ENCODE data around the gene TNNC1.

Gene TNNC1

DNA sequence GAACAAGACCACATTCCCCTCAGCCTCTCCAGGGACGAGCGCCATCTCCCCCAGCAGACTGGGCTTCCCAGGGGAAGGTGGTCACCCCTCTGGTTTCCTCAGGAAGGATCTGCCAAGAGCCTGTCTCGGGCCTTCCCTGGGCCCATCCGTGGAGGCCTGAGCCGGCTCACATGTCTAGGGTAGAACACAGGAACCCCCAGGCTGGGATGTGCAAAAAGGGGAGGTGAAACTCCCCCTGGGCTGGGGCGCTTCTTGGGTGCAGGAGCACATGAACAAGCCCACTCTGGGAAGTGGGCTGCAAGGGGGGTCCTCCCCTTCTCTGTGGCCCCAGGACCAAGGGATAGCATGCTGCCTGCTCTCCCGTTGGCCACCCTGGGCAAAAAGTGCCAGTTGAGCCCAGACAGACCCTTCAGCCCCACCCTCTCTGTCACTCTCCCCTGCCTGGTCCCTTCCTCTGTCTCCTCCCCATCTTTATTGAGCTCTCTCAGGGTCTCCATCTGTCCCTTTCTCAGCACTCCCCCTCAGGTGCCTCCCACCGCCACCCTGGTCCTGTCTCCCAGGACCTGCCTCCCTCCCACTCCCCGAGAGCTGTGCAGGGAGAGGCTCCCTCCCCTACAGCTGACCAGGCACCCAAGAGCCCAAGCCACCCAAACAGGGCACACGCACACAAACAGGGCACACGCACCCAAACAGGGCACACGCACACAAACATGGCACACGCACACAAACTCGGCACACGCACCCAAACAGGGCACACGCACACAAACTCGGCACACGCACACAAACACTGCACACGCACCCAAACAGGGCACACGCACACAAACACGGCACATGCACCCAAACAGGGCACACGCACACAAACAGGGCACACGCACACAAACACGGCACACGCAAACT, 9.8 kb downstream of the TNNC1 start:
- in situ Hi-C loops (cut with MboI; ENCODE audit: low sequenced_read_pairs), result no loop called here

DNA sequence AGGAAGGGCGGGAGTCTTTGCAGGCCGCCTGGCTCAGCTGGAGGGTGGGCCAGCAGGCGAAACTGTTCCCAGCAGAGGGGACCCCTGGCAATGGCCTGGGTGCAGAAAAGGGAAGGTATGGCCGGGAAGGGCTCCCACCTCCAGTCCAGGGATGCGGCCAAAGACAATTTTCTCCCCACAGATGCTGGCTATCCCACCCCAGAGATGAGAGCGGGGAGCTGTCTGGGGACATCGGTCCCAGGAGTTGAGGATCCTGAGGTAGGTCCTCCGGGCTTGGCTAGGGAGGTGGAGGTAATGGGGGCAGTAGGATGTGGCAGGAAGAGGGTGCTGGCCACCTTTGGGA, 10.6 kb downstream of the TNNC1 start:
- in situ Hi-C loops (cut with MboI; ENCODE audit: low sequenced_read_pairs), result no loop called here

GRCh38 chr3:52442409-52443267, 11.2 kb downstream of the TNNC1 start:
- in situ Hi-C loops (cut with MboI; ENCODE audit: low sequenced_read_pairs), result no loop called here

DNA sequence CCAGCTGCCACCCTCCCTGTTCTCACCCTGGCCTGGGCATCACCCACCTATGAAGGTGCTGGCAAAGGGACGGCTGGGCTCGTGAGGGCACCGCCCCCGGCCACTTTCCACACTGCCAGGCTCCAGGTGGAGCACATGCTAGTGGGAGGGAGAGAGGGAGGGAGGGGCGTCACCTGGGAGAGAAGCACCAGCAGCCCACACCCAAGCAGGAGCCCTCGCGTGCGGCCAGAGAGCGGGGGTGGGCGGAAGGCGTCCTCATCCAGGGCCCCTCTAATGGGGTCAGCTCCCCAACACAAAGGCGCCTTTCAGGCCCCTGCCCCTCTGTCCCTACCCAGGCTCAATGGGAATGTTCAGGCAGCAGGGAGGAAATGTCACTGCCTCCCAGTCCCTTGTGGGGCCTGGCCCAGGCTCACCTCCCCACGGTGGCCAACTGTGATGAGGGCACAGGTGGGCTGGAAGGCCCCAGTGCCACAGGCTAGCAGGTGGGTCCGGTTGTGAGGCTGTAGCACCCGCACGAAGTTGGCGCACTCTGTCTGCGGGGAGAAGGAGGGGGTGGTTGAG, 12.0 kb downstream of the TNNC1 start:
- in situ Hi-C loops (cut with MboI; ENCODE audit: low sequenced_read_pairs), result no loop called here

GRCh38 chr3:52441091-52441771, 12.6 kb downstream of the TNNC1 start:
- in situ Hi-C loops (cut with MboI; ENCODE audit: low sequenced_read_pairs), result no loop called here

DNA sequence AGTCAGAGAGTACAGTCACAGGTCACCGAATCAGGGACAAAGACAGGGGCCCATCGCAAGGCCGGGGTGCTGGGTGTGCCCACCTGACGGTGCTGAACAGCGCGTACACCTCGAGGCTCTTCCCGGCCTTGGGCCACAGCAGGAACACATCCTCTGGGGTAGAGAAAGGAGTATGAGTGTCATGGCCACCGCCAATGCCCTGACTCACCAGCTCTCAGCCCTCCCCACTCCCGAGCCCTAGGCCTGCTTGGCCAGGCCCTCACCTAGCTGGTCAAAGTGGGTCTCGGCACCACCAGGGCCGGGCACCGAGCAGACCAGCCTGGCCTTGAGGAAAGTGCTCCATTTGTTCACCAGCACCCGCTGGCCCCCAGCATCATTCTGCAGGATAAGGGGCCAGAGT, 13.2 kb downstream of the TNNC1 start:
- in situ Hi-C loops (cut with MboI; ENCODE audit: low sequenced_read_pairs), result no loop called here

DNA sequence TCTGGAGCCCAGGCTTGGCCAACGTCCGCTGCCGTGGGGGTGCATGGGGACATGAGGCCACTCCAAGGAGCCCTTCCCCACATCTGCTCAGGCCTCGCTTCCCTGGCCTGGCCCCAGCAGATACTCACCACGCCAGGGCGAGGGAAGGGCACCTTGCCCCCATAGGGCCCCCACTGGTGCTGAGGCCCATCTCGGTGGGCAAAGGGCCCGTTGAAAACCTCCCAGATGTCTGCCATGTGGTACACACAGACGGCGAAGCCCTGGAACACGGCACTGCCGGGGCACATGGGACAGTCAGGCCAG, 13.6 kb downstream of the TNNC1 start:
- in situ Hi-C loops (cut with MboI; ENCODE audit: low sequenced_read_pairs), result no loop called here

- in situ Hi-C loops (cut with MboI; ENCODE audit: low sequenced_read_pairs), result no loop called here
These were observed 14.2 kb downstream of the TNNC1 start for GRCh38 chr3:52439426-52440248.

- in situ Hi-C loops (cut with MboI; ENCODE audit: low sequenced_read_pairs), result no loop called here
These were observed 15.0 kb downstream of the TNNC1 start for GRCh38 chr3:52438579-52439425.

GRCh38 chr3:52438104-52438376, 15.8 kb downstream of the TNNC1 start:
- in situ Hi-C loops (cut with MboI; ENCODE audit: low sequenced_read_pairs), result no loop called here

- in situ Hi-C loops (cut with MboI; ENCODE audit: low sequenced_read_pairs), result no loop called here
These were observed 16.3 kb downstream of the TNNC1 start for GRCh38 chr3:52437326-52438103.

DNA sequence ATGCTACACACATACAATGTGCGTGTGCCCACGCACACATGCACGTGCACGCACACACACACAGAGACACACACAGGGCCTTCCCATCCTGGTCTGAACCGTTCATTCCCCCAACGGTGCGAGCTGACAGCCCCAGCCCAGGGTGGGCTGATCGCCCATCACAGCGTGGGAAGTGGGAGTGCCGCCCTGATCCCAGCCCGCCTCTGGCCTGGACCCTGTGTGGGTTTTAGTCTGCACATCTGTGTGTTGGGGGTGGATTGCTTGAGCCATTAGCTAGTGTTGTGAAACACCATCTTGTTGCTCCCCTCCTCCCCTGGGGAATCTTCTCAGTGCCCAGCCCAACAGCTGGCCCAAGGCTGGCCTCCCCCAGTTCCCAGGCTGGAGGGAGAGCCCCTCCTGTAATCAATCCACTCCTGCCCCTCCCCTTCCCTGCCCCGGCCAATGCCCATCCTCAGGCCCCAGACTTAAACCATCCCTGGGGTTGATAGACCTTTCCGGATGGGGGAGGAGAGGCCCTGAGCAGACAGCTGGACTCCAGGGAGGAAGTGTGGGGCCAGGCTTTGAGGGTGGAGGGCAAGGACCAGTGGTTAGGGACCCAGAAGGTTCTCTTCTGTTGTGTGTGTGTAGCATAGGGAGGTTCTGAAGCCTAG, 17.2 kb downstream of the TNNC1 start:
- in situ Hi-C loops (cut with MboI; ENCODE audit: low sequenced_read_pairs), result no loop called here

GRCh38 chr3:52435246-52436101, 18.4 kb downstream of the TNNC1 start:
- in situ Hi-C loops (cut with MboI; ENCODE audit: low sequenced_read_pairs), result no loop called here

GRCh38 chr3:52434491-52435115, 19.2 kb downstream of the TNNC1 start:
- in situ Hi-C loops (cut with MboI; ENCODE audit: low sequenced_read_pairs), result no loop called here

GRCh38 chr3:52433996-52434479, 19.8 kb downstream of the TNNC1 start:
- in situ Hi-C loops (cut with MboI; ENCODE audit: low sequenced_read_pairs), result no loop called here

- in situ Hi-C loops (cut with MboI; ENCODE audit: low sequenced_read_pairs), result no loop called here
These were observed 20.4 kb downstream of the TNNC1 start for GRCh38 chr3:52433328-52433995.
